Suprapubic skin (tissue), 4 donors: Measurements from ENCODE around the gene SEPTIN8. TPM values are rescaled to one million over a fixed set of nuclear protein-coding genes. Genes with fewer than 3 reads are reported as not detected.
A peak's percentile ranks its signal among the peaks of the same experiment; 100 is the strongest.

Experiments
- DNase-seq, 2 donors: peaks; one replicate each; pipeline ENCODE4 v3.0.0-alpha.2; 2019; ENCODE audit warnings: low spot score in 2 of 2
- H3K27ac ChIP-seq: fragments of 200-600 bp; sonication (generic); one replicate; pipeline ENCODE4 v1.5.1; 2019
- H3K27me3 ChIP-seq: fragments of 200-600 bp; sonication (generic); one replicate; pipeline ENCODE4 v1.5.1; 2019
- H3K36me3 ChIP-seq: fragments of 200-600 bp; sonication (generic); one replicate; pipeline ENCODE4 v1.5.1; 2019
- H3K4me1 ChIP-seq: fragments of 200-600 bp; sonication (generic); one replicate; pipeline ENCODE4 v1.5.1; 2019
- H3K4me3 ChIP-seq: fragments of 200-600 bp; sonication (generic); one replicate; pipeline ENCODE4 v1.5.1; 2019; ENCODE audit warnings: mild to moderate bottlenecking
- H3K9me3 ChIP-seq: fragments of 200-600 bp; sonication (generic); one replicate; pipeline ENCODE4 v1.5.1; 2019
- CTCF ChIP-seq, 2 donors: fragments of 200-600 bp in 1 of 2; fragments of 450-650 bp in 1 of 2; sonication (generic) in 1 of 2; IDR thresholded peaks; one replicate each; pipeline ENCODE4 v1.5.1; 2016 to 2019; ENCODE audit warnings: antibody characterized with exemption in 2 of 2, mild to moderate bottlenecking in 1 of 2, moderate library complexity in 1 of 2
- EP300 ChIP-seq: sonication (generic); formaldehyde crosslinking; IDR thresholded peaks from one replicate; pipeline ENCODE4 v1.6.1; 2017; ENCODE audit warnings: antibody characterized with exemption
- POLR2A ChIP-seq, 2 donors: fragments of 450-650 bp; IDR thresholded peaks; one replicate each; pipeline ENCODE4 v1.6.1; 2017; ENCODE audit warnings: antibody characterized with exemption in 2 of 2, mild to moderate bottlenecking in 2 of 2, moderate library complexity in 2 of 2
- POLR2AphosphoS5 ChIP-seq, 3 donors: sonication (generic); formaldehyde crosslinking; IDR thresholded peaks; one replicate each; pipeline ENCODE4 v1.6.1; 2017; ENCODE audit warnings: antibody characterized with exemption in 3 of 3
- WGBS: methylation state at CpG from one replicate; pipeline ENCODE4 v1.1.5; 2018; 5-methylcytosine and 5-hydroxymethylcytosine counted together
- total RNA-seq, 4 donors: library from RNA; depleted of rRNA; stranded (reverse); fragments of >200 nt; gene quantifications; one replicate each; pipeline ENCODE4 v1.1.0, GENCODE V29; 2016

Gene SEPTIN8
- total RNA-seq, 4 donors from 2014 or later: 75.9 to 85.0 (median 80.8) TPM

- no peak for TF ChIP-seq CTCF (IDR thresholded peaks at IDR 0.05)
- no peak for TF ChIP-seq POLR2AphosphoS5 (IDR thresholded peaks at IDR 0.05)
- TF ChIP-seq EP300: no peak
- no peak for TF ChIP-seq POLR2A (IDR thresholded peaks at IDR 0.05)
- WGBS: 91% methylated on average over 3 of the region's 3 CpGs
- Histone ChIP-seq H3K27me3 (peaks cover 14% of the 10 kb centered on the region), H3K4me3 (no peak overlapping the region), H3K9me3 (no peaks in the 10 kb centered on the region), H3K27ac (no peak overlapping the region), H3K36me3 (no peaks in the 10 kb centered on the region), H3K4me1 (peaks cover 26% of the 10 kb centered on the region)
- DNase-seq: peak in 1 of 2 donors; percentile 55
These were observed 44.3 kb upstream of the SEPTIN8 start for GRCh38 chr5:132821350-132821749.

DNA sequence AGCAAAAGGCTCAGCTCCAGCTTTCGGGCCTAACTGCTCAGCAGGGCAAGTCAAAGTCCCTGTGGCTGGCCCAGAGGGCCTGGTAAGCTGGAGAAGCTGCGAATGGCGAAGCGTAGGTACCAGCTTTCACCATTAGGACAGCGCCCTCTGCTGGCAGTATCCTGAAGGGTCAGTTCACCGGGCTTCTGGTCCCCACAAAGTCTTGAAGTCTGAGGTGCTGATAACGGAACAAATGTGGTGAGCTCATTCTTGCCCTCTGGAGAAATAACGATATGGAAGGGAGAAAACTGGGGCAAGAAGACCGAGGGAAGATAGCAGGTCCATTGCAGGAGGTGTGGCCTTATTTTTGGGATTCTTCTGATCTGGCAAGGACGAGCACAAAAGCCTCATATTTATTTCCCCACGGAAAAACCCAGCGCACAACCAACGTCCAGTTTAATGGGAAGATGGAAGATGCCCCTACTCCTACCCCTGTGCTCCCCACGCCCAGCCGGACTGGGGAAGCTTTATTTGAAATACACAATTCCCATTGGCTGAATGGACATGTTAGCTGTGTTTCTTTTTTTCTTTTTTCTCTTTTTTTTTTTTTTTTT is 43.2 kb upstream of the SEPTIN8 start:
- H3K27me3 ChIP-seq: peaks cover 3% of the 10 kb centered on the region
- WGBS: 31% methylated on average over 11 of the region's 15 CpGs
- no peaks in the 10 kb centered on the region for H3K36me3 ChIP-seq
- H3K27ac ChIP-seq: no peak overlapping the region
- DNase-seq: peak; percentile 92 to 96
- no peak overlapping the region for H3K4me3 ChIP-seq
- TF ChIP-seq EP300 (no peak), POLR2AphosphoS5 (IDR thresholded peaks at IDR 0.05) (no peak), CTCF (IDR thresholded peaks at IDR 0.05) (peak; percentile 88 to 92), POLR2A (IDR thresholded peaks at IDR 0.05) (no peak)
- no peaks in the 10 kb centered on the region for H3K9me3 ChIP-seq
- peaks cover 19% of the 10 kb centered on the region for H3K4me1 ChIP-seq

GRCh38 chr5:132819468-132819867 is 42.4 kb upstream of the SEPTIN8 start:
- peaks cover 3% of the 10 kb centered on the region for H3K27me3 ChIP-seq
- no peak overlapping the region for H3K4me3 ChIP-seq
- DNase-seq: peak in 1 of 2 donors; percentile 74
- 32% methylated on average over 26 of the region's 26 CpGs for WGBS
- peaks cover 18% of the 10 kb centered on the region for H3K4me1 ChIP-seq
- no peak for TF ChIP-seq POLR2A (IDR thresholded peaks at IDR 0.05)
- no peak for TF ChIP-seq CTCF (IDR thresholded peaks at IDR 0.05)
- no peak for TF ChIP-seq EP300
- no peak for TF ChIP-seq POLR2AphosphoS5 (IDR thresholded peaks at IDR 0.05)
- no peaks in the 10 kb centered on the region for H3K36me3 ChIP-seq
- no peak overlapping the region for H3K27ac ChIP-seq
- no peaks in the 10 kb centered on the region for H3K9me3 ChIP-seq

GRCh38 chr5:132817011-132817410 is 40.0 kb upstream of the SEPTIN8 start:
- Histone ChIP-seq H3K36me3 (no peaks in the 10 kb centered on the region), H3K27ac (no peak overlapping the region), H3K4me1 (peaks cover 29% of the 10 kb centered on the region), H3K9me3 (no peaks in the 10 kb centered on the region), H3K4me3 (no peak overlapping the region), H3K27me3 (peaks cover 23% of the 10 kb centered on the region)
- TF ChIP-seq CTCF (IDR thresholded peaks at IDR 0.05) (no peak), EP300 (no peak), POLR2A (IDR thresholded peaks at IDR 0.05) (no peak), POLR2AphosphoS5 (IDR thresholded peaks at IDR 0.05) (no peak)
- DNase-seq: no peak
- WGBS: 61% methylated on average over 1 of the region's 1 CpG

DNA sequence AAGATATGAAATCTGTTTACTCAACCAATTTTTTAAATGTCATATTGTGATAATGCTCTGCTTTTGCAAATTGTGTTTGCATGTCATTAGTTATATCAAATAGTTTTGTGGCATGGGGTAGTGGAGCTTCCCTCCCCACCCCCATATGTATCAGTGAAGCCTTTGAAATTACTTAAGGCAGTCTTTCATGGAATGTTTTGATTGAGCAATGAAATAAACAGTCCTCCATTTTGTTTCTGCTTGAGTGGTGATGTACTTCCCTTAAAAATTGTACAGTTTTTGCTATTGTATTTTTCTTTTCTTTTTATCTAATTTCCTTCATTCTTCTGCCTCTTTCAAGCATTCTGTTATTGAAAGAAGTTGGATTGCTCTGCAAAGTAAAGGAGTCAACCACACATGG is 39.5 kb upstream of the SEPTIN8 start:
- Histone ChIP-seq H3K27me3 (peaks cover 28% of the 10 kb centered on the region), H3K36me3 (no peaks in the 10 kb centered on the region), H3K4me3 (no peak overlapping the region), H3K27ac (no peak overlapping the region), H3K4me1 (peaks cover 29% of the 10 kb centered on the region), H3K9me3 (no peaks in the 10 kb centered on the region)
- TF ChIP-seq POLR2A (IDR thresholded peaks at IDR 0.05): no peak
- TF ChIP-seq POLR2AphosphoS5 (IDR thresholded peaks at IDR 0.05): no peak
- no peak for TF ChIP-seq EP300
- TF ChIP-seq CTCF (IDR thresholded peaks at IDR 0.05): no peak
- DNase-seq: no peak
